GM18909 (cell line): ENCODE results near the gene TMEM121B.
"Not testable (repeated sequence)": the region's sequence is repeated elsewhere in the genome, so short reads cannot be mapped to it uniquely, and the experiment has no call there.

Experiments
- ATAC-seq: cut with Tn5 transposase; IDR thresholded peaks from one replicate; pipeline ENCODE4 v1.9.1; 2021; ENCODE audit warnings: mild to moderate bottlenecking; ENCODE audit not compliant: unreplicated experiment, poor library complexity

Gene TMEM121B

DNA sequence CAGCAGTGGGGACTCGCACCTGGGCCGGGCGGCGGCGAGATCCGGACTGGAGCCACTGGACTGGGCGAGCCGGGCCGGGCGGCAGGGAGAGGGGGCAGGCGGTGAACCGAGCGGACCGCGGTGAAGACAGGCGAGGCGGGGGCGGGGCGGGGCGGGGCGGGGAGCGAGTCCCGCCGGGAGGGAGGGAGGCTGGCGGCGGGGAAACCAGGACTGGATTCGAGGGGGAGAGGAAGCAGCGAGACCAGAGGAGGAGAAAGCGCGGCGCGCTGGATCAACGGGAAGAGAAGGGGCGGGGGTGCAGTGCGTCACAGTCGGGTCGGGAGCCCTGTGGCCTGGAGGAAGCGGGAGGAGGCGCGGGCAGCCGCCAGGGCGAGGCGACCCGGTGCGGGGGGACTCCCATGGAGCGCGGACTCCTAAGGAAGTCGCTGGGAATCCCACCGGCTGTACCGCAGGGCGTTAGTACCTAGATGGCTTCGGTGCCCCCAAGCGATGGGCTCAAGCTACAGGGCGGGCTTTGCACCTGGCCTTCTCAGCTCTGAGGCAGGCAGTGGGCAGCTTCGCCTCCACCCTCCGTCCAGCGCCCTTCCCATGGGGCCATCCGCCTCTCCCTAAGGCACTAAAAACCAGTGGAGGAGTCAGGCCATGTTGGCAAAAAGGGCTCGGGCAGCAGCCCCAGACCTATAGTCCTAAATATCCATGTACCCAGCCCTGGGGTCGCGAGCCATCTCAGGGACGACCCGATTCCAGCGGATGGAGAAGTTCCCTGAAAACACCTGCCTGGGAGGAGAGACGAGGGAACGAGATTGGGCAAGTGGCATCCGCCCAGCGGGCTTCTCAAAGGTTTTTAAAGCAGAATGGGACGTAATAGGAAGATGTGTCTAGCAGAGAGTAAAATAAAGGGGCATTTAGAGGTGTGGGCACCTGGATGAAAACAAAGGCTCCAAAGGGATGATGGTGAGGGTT lies at the start of gene TMEM121B:
Gene TMEM121B (minus strand): TSS at position 128 of the 963 bp plus-strand sequence. CDS start 233 bp downstream, outside the sequence.
- no peak for ATAC-seq

DNA sequence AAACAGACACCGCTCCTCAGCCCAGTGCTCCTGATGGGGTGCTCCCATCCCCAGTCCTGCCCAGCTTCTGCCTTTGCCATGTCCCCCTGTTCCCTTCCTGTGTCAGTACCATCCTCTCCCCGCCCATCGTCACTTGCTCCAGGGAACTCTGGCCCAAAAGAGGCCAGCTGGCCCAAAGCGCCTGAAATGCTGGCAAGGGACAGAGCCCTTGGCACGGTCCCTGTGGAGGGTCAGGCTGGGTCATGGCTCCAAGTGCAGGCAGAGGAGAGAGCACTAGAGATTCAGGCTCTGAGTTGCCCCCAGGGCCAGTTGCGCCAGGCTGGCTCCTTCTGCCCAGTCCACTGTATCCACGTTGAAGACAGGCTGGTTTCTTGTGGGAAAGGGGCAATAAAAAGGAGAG lies 46.3 kb upstream of the TMEM121B start:
- no peak for ATAC-seq

DNA sequence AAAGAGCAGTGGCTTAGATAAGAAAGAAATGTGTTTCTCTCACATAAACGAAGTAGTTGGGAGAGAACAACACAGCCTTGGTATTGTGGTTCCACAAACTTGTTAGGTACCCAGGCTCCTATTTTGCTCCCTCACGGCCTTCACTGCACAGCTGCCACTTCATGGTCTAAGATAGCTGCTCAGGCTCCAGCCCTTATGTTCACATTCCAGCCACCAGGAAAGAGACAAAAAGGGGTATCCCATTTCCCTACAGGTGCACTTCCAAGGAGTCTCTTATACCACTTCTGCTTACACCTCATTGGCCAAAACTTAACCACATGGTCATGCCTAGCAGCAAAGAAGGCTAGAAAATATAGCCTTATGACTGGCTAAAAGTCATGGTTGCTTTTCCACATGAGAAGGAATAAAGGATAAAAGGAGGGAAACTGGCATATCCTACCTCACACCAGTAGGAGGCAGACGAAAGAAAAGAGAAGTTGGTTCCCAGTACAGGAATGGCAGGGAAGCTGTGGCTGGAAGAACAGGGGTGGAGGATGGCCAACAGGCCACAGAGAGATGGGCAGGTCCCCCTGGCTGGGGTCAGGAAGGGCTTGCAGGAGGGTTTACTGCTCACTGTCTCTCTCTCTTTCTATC lies 43.3 kb upstream of the TMEM121B start:
- ATAC-seq, result no peak

DNA sequence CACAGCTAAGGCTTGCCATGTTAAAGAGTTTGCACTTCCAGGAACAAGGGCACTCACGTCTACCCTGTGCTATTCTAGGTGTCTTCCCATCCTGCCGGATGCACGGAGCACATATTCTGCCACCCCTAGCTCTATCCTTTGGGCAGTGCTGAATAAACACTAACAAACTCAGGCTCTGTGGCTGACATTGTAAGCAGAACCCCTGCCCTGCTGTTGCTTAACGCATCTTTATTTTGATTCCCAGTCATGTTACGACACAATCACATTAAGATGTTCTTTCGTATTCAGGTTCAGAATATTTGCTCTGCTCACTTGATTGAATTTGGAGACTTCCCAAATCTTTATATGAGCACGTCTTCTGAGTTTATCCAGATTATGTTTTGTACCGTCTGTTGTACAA lies 41.6 kb upstream of the TMEM121B start:
- no peak for ATAC-seq

DNA sequence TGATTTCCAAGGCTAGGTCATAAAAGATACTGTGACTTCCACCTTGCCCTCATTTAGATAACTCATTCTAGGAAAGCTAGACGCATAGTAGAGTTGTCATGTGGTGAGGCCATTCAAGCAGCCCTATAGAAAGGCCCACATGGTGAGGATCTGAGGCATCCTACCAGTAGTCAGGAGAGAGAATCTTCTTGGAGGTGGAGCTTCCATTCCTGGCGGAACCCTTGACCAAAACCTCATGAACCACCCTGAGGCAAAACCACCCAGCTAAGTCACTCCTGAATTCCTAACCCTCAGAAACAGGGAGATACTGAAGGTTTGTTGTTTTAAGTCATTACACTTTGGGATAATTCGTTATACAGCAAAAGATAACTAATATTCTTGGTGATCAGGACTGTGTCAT lies 40.8 kb upstream of the TMEM121B start:
- no peak for ATAC-seq

DNA sequence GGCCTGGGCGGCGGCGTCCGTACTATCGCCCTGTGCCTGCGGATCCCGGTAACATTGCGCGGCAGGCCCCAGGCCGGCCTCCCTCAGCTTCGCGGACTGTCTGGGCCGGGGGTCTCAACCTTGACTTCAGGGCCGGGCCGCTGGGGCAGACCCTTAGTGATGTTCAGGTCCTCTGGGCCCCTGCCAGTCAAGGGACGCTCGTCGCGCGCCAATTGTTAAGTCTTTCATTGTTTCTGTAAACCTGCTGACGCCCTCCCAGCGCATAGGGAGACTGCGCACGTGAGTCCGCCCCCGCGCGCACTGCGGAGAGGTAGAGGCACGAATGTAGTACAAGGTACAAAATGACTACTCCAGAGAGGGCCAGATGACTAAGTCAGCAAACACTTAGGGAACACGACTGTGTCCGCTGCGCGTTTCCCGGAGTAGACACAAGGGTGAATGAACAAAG lies 38.4 kb upstream of the TMEM121B start:
- ATAC-seq, result peak; percentile 20

DNA sequence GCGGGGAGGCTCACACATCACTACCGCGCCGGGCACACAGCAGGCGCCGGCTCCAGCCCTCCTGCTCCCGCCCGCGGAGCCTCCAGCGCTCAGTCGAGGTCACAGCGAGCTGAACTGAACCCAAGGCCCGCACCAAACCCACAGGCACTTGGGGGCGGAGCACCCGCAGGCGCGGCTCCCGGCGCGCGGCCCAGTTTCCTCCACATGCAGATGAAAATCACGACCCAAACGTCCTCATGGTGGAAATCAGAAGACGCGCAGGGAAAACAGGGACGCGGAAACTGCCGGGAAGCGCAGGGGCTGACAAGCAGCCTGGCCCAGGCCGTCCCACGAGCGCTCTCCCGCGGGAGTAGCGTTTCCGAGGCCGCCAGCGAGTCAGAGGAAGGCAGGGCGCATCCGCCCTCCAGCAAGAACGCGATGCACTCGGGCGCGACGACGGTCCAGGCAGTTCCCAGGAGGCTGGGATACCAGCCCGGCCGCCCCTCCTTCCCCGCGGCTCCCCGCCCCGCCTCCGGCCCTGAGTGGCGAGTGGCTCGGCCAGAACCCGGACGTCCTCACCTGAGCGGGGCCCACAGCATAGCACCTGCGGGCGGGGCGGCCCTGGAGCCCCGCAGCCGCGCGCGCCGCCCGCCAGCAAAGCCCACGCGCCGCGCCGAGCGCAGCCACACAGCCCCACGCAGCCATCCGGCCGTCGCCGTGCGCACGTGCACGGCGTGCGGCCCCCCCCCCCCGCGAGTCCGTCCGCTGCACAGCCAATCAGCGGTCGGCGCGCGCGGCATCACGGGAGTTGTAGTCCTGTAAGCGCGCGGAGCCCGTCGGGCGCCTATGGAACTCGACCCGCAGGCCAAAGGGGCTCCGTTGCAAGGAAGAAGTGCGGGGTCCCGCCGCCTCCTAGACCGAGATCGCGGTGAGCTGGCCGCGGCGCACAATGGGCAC lies 37.7 kb upstream of the TMEM121B start, which contains the start of gene HDHD5:
Gene HDHD5 (minus strand): TSS at position 710 of the 936 bp plus-strand sequence. CDS start 26 bp downstream, at position 684.
- ATAC-seq, result peak; percentile 69

DNA sequence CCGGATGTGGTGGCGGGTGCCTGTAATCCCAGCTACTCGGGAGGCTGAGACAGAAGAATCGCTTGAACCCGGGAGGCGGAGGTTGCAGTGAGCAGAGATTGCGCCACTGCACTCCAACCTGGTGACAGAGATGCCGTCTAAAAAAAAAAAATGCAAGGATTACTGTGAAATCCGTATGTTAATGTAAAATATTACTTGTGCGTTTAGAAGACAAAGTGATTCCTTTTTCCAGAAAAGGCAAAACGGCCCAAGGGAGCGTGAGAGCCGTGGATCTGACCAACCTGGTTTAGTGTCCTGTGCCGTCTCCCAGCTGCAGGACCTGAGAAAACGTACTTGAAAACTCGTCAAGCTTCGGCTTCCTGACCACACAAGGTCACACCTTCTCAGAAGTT lies 37.0 kb upstream of the TMEM121B start:
- no peak for ATAC-seq

DNA sequence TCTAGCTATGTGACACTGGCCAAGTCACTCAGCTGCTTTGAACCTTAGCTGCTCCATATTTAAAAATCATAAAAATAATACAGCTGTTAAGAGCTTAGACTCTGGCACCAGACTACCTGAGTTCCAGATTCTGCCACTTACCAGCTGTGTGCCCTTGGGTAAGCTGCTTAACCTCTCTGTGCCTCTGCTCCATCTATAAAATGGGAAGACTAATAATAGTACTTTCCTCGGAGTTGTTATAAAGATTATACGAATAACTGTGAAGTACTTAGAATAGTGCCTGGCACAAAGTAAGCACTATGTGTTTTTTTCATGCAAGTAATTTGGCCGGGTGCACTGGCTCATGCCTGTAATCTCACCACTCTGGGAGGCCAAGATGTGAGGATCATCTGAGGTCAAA lies 36.6 kb upstream of the TMEM121B start:
- no peak for ATAC-seq

DNA sequence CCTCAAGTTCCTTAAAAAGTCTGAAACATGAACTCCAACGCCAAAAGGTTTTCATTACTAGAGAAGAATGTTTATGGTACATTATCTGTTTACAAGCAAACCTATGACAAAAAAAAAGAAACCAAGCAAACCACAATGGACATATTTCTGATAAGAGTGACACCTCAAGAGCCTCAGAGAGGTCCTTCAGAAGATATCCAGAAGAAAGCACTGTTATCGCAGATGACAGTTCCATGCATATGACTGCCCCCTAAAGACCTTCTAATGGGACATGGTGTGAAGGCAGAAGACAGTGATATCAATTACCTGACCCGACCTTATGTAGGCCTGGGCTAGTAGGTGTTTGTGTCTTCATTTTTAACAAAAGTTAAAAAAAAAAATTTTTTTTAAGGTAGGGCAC lies 34.8 kb upstream of the TMEM121B start:
- no peak for ATAC-seq

DNA sequence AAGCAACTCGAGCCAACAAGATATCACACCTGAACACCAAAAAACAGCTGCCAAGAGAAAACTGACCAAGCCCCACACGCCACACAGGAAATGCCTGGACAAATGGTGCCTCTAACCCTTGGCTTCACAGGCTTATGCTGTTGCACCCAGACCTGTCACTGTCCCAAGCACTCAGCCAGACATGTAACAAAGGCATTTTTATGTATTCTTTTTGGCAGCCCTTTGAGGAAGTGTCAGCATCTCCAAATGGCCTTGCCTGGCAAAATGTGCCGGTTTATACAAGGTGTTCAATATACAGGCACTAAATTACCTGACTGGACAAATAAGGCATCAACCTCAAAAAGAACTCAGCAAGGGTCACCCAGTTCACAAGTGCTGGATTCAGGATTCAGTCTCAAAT lies 31.8 kb upstream of the TMEM121B start:
- ATAC-seq, result no peak

DNA sequence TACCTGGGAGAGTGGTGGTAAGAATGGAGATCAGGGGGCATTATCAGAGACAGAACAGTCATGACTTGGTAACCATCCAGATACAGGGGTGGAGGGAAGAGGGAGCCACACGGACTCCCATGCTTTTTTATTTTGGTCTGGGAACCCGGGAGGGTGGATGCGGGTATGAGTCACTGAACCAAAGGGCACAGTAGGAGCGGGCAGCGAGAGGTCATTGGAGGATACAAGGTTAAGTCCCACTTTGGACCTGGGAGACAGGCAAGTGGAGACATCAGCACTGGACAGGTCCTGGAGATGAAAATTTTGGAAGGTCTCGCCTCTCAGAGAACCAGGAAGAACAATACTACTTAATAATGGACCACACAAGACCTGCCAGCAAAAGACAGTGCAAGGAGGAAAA lies 31.2 kb upstream of the TMEM121B start:
- ATAC-seq, result no peak

DNA sequence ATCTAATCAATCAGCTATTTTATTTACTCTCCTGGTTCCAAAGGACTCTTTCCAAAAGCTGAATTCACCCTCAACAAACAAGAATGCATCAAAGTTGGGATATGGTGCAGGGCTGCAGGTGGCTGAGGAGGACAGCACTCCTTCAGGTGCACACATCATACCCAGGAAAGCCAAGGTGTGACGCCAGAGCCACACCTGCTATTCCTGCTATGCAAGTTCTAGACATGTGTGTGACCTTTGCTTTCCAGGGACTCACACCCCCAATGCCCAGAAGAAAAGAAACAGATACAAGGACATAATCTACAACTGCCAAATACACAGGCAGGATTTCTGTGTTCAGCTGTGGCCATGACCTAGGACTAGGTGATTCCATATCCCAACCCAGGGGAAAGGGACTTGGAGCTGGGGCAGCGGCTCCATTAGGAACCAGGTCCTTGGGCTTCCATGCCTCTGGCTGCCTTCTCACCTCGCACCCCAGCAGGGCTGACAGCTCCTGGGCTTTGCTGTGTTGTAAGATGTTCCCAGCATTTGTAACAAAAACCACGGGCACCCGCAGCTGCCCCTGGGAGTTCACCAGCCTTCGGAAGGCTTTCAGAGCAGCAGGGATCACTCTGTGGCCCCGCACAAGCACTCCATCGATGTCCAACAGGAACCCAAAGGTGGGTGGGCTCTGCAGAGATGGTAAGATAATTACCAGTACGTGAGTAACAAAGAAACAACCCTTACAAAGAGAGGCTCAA lies 28.1 kb upstream of the TMEM121B start:
- no peak for ATAC-seq

DNA sequence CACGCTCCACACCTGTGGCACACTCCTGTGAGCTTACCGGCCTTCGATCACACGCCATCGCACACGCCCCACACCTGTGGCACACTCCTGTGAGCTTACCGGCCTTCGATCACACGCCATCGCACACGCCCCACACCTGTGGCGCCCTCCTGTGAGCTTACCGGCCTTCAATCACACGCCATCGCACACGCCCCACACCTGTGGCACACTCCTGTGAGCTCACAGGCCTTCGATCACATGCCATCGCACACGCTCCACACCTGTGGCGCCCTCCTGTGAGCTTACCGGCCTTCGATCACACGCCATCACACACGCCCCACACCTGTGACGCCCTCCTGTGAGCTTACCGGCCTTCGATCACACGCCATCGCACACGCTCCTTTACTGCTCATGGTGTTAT lies 26.3 kb upstream of the TMEM121B start:
- ATAC-seq, result not testable (repeated sequence)

DNA sequence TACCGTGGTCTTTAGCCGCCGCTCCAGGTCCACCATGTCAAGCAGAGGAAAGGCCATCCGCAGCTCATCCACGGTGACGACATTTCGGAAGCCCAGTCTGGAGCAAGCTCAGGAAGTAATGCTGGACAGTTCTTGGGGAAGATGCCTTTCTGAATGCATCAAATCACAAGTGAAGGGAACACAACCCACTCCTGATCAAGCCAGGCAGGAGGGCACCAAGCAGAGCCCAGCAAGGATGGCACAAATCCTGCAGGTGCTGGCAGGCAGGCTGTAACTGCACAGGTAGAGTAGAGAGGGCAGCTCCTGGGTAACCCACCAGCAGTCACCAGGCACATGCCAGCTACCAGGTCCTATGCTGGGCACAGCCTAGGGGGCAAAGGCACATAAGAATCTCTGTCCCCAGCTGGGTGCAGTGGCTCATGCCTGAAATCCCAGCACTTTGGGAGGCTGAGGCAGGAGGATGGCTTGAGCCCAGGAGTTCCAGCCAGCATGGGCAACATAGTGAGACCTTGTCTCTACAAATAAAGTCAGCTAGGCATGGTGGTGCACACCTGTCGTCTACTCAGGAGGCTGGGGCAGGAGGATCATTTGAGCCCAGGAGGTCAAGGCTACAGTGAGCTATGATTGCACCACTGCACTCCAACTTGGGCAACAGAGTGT lies 24.0 kb upstream of the TMEM121B start:
- no peak for ATAC-seq

DNA sequence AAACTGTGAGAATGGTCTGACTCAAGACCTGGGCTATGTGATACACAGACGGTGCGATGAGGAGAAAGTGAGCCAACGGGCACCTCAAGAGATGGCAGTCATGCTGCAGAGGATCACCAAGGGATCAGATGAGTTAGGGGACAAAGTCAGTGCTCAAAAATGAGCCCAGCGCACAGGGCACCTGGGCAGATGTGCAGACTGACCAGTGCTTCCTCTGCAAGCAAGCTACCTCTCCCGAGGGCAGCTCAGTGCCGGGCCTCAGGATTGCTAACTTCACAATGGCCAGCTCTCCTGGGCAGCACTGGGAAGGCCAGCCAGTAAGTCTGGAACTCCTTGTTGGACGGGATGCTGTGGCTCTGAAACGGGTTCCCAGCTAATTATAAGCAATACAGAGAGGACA lies 22.7 kb upstream of the TMEM121B start:
- ATAC-seq, result no peak

DNA sequence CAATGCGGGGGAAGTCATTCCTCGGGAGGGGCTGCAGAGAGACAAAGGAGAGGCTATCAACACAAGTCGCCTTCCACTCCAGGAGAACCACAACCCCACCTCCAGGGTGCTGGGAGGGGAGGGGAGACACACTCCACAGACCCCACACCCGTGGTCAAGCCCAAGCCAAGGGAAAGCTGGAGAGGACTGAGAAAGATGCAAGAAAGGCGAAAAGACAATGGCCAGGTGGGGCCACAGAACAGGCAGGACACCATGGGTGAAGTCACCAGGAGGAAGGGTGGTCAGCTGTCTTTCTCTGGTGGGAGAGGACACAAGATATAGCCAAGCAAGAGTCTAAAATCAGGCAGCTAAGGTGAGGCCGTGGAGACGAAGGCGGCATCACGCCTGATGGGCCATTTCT lies 21.9 kb upstream of the TMEM121B start:
- no peak for ATAC-seq

DNA sequence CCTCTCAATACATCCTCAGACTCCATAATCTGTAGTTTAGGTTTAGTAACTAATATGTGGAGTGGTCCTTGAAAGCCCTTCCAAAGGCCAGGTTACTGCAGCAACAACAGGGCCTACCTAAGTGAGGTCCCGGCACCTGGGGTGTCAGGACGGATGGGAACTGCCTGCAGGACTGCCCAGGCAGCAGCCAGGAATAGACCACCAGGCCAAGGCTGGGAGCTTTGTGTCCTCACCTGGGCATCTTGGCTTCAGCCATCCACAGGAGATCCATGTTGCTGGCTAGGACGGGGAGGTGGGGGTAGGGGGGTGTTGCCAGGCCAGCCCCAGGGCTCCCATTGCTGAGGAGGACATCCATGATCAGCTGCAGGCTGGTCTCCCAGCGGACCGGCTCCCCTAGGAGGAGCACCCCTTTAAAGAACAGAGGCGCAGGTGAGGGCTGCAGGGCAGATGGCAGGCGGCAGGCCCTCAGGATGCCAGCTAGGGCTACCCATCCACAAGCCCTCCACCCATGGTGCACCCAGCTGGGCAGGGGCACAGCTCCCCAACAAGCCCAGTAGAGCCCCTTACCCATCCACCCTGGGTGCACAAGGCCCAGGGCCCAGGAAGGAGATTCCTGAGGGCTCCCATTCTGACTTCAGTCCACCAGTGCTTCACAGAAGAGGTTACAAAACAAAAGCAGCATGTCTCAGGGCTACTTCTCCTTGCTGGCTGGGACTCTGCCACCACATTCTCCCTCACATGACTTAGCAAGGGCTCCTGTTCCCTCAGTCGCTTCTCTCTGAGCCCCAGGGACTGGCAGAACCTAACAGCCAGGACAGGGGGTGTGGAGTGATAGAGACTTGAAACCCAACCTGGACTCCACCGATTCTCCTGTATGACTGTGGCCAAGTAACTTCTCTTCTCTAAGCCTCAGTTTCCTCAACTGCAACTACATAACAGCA lies 19.9 kb upstream of the TMEM121B start:
- no peak for ATAC-seq
